RPMI7951 (cell line): Measurements from ENCODE around the gene PROM1. TPM values are rescaled to one million over a fixed set of nuclear protein-coding genes. Genes with fewer than 3 reads are reported as not detected.
A peak's percentile ranks its signal among the peaks of the same experiment; 100 is the strongest.

Experiments used
- DNase-seq: peaks from one replicate; pipeline ENCODE4 v3.0.0-alpha.2; 2012; ENCODE audit warnings: low read depth
- total RNA-seq: library from RNA; depleted of rRNA; stranded (reverse); fragments of >200 nt; shearing (Covaris generic); gene quantifications from 2 replicates; pipeline ENCODE4 v1.2.3, GENCODE V29; 2014

PROM1 gene
- total RNA-seq, 1 experiment from 2014 or later = 0.12 TPM

DNA sequence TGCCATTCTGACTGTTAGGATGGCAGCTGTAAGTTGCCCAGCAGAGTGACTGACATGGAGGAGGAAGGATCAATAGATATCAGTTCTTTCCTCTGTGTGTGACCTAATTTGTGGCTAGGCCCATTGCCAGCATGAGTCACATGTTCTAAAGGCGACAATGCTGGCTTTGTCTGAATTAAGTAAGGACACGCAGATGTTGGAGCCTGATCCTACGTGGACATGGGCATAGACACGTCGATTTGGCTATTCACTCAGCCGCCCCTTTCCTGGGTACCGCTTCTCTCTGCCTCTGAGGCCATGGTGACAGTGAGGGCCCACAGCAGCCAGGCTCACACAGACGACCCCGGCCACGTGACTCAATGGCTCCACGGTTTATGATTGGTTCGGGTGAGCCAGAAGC is 16.3 kb downstream of the PROM1 start:
- peak; percentile 48 for DNase-seq

DNA sequence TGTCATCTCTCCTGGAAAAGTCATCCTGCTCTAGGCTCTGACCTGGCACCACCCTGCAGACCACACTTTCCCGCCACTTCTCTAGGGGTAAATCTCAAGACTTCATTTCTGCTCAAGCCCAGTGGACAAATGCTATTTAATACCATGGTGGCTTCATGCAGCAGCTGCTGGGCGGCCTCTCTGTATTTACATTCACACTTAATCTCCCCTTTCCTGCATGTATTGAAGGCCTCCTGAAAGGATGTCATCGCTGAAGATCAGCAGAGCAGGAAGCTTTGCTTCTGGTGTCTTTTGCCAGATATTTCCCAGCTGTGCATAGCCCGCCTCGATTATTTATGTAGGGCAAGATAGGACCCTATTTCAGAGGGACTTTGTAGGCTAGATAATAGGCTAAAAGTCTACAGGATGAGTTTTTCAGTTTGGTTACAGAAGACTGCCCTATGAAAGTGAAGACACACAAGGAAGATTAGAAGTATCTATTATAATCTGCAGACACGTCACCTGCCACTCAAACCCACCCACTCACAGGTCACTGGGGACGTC is 17.2 kb downstream of the PROM1 start:
- DNase-seq = no peak

- no peak for DNase-seq
These were observed 18.8 kb downstream of the PROM1 start for GRCh38 chr4:16065066-16065465.

DNA sequence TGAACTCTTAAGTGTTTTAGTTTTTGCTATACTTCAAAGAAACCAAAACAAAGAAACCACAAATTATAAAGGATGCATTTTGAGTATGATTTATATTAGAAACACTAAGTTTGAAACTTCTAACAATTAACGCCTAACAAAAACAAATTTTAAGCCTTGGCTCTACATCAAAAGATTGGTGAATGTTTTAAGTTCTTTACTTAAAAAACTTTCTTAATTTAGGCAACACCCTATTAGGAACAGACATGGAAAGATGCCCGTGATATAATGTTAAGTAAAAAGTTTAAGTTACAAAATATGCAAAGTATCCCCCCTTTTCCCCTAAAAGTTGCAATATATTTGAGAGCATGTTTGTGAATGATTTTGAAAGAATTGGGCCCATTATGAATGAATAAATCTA is 21.2 kb downstream of the PROM1 start:
- no peak for DNase-seq

DNA sequence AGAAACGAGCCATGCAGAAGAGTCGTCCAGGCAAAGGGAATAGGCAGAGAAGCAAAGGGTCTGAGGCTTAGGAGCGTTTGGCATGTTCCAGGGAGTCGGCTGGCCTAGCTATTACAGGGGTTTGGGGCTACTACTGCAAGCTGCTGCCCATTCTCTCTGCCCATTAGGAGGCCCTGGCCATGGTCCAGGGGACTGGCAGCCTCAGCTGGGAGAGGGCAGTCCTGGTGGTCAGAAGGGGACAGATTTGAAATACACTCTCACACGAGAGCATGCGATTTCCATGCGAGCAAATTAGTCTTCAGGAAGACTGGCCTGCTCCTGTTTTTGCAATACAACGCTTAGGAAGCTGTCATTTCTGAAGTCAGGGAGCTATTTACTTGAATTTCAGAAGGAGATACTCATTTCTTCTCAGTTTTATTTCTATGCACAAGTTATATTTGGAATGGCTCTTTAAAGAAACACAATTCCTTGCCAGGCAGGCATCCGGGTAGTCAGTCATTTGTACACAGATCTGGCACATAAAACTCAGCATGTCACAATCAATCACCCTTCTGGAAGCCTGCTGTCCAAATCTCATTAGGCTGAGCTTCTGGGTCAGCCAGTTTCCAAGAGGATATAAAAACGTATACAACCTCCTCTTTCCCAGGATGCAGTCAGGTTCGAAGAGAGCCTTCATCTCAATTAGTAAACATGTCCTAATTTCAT is 27.0 kb downstream of the PROM1 start:
- no peak for DNase-seq

GRCh38 chr4:16055873-16056272 is 27.9 kb downstream of the PROM1 start:
- no peak for DNase-seq

DNA sequence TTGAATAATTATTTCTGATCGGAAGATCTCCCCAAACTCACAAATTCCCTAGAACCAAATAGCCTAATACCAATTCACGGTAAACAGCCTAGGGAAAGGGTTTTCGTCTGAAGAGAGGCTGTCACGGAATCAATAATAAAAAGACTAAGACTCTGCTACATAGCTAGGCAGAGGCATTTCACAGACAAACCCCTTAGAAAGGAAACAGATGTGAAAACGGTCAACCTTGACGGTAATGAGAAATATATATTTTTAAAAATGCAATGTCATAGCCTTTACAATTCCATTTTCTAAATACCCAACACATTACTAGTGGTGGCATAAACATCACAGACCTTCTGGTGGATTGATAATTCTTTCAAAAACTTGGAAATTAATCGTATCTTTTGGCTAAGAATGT is 28.4 kb downstream of the PROM1 start:
- no peak for DNase-seq

GRCh38 chr4:16052939-16053338 is 30.9 kb downstream of the PROM1 start:
- no peak for DNase-seq

GRCh38 chr4:16051980-16052379 is 31.8 kb downstream of the PROM1 start:
- DNase-seq = no peak

GRCh38 chr4:16051132-16051531 is 32.7 kb downstream of the PROM1 start:
- DNase-seq = no peak

DNA sequence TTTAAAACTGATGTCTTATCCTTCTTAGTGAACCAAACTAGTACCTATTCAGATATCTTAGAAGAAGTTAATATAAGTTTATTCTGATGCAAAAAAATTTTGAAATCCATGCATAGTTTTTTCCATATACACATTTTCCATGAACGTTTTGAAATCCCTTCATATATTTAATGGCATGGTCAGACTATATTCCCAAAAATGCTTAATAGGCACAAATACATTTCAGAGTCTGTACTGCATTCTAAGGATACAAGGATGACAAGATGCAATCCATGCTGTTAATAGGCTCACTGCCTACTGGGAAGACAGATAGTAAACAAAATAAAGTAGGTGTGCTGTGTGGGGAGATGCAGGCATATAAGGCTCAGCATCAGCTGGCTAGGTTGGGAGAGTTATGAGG is 33.2 kb downstream of the PROM1 start:
- no peak for DNase-seq

DNA sequence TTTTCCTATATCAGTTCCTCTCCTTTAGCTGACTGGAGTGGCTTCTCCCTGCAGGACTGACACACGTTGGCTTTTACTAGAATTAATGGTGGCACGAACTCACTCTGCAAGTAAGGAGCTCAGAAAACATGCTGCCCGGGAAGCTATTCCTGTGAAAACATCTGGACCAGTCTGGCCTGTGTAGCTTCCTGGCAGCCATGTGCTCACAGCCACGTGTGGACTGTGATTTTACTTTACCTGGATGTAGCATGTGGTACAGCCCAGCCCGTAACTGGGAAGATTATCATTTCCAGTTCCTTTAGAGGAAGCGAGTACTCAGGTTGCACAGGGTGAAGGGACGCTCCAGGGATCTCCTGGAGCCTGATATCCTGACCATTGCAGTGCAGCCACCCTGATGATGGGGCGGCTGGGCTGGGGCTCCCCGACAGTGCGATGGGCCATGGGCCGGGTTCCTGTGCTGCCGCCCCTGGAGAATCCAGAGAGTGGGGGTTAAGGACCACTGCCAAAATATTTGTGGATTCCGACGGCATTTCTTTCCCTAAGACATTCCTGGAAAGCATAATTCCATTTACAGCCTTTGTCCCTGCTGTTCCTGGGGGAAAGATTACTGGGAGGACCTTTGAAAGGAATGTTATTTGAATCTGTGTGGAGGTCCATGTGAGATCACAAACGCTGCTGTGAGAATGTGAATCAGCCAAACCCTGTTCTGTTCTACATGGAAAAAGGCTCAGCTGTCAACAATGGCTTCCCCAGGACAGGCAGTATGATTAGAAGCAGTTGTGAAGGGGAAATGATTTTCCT is 35.0 kb downstream of the PROM1 start:
- no peak for DNase-seq

DNA sequence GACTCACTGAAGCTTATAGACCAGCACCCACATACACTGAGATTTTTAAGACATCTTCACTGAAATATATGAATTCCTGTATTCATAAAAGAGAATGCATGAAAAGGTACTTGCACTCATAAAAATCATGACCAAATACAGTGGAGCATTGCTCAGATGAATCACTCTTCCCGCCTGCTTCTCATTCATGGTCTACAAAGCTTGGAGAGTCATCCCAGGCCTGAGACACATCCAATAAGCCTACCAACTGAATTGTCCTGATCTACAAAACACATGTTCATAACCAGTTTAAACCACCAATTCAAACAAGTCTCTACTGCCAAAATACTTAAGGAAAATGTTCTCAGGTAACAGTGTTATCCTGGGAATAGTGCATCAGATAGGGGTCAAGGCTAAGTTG is 38.1 kb downstream of the PROM1 start:
- no peak for DNase-seq

- no peak for DNase-seq
These were observed 40.0 kb downstream of the PROM1 start for GRCh38 chr4:16043642-16044498.

DNA sequence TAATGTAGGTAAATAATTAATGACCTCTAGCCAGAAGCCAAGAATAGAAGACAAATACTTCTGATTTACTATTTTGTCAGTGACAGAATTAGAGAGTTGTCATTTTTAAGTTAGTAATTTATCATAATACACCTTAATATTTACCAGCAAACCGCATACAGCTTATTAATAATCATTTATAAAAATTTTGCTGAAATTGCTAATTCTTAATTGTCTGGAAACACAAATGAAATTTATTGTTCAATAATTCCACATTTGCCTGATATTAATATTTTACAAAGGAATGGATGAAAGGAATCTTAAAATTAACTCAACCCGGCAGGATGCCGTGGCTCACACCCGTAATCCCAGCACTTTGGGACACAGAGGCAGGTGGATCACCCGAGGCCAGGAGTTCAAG is 44.7 kb downstream of the PROM1 start:
- DNase-seq = no peak

DNA sequence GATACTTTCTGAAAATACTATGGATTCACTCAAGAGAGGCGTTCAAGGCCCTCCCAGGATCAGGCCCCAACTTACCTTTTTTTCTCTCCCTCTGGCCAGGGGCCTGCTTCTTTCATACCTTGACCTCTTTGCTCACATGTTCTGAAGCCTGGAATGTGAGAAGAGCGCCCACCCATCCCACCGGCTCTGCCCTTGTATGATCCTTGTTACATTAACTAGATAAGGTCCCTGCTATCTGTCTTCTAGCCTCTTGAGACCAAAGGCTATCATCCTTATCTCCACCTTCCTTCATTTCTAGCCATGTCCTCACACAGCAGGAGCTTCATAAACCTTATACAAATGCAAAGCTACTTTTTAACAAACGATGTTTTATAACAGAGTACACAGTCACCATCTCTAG is 45.9 kb downstream of the PROM1 start:
- DNase-seq = no peak

DNA sequence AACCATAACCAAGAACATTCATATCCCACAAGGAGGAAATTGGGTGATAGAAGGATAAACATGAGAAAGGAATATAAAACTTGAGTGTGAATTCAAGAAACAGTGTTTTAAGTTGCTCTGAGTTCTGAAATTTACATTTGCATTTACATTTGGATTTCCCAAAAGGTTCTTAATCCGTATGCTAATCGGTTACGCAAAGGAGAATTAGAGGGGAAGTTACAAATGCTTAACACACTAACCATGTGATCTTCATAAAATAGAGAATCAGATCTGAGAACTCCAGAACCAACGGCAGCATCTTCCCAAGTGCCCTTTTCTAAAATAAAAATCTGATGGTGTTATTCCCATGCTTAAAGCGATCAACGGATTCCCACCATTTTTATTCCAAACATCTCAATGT is 48.0 kb downstream of the PROM1 start:
- DNase-seq = no peak

DNA sequence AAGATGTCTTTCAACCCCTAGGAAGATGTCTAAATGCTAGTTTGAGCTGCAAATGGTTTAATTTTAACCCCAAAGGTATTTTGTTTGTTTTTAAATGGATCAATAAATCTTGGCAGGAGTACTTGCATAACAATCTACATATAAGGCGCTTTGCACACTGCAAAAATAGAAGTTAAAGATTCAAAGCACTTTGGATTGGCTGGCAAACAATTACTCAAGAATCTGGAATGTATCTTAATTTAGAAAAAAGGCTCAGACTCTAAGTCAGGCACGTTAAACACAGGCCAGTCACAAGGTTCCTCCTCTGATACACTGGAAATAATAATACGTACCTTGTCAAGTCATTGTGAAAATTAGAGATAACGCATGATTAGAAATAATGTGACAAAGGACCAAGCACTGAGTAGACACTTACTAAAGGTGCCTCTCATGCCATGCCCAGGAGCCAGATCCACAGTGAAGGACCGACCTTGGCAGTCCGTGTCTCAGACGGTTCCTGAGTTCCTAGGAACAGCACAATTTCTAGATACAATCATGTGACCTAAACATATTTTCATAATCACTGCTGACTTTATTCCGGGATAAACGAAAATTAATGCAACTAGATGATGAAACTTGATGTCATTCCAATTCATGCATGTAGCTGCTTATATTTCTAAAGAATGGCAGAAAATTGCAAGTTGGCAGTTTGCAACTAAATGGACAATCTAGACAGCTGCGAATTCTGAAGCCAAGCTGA is 49.6 kb downstream of the PROM1 start:
- no peak for DNase-seq

- DNase-seq = no peak
These were observed 51.4 kb downstream of the PROM1 start for GRCh38 chr4:16032396-16032770.

GRCh38 chr4:16031546-16032395 is 52.1 kb downstream of the PROM1 start:
- DNase-seq = no peak

DNA sequence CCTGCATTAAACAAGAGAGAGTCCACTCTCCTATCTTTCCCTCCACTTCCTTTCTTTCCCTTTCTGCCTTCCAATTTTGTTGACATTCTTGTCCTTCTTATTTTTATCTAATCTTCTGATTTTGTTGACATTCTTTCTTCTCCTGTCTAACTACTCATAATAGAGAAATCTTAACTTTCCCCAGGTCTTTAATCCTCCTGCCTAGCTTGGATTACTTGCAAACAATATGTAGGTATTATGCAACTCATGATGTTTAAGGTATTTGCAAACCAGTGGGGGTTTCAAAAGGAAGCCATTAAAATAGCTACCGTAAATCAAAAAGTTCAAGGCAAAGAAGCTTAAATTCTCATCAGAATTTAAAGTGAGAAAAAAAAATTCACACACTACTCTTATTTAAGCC is 53.9 kb downstream of the PROM1 start:
- no peak for DNase-seq
